Colonic mucosa (tissue), 4 donors: ENCODE results near the gene PRORP. TPM values are rescaled to one million over a fixed set of nuclear protein-coding genes. Genes with fewer than 3 reads are reported as not detected.

ENCODE experiments used
- DNase-seq: peaks from one replicate; pipeline ENCODE4 v3.0.0-alpha.2; 2020
- H3K27ac ChIP-seq: fragments of 200-600 bp; one replicate; pipeline ENCODE4 v1.8.0; 2021
- H3K27me3 ChIP-seq: fragments of 200-600 bp; one replicate; pipeline ENCODE4 v1.8.0; 2021
- H3K36me3 ChIP-seq: fragments of 200-600 bp; one replicate; pipeline ENCODE4 v1.8.0; 2021
- H3K4me1 ChIP-seq: fragments of 200-600 bp; one replicate; pipeline ENCODE4 v1.8.0; 2021; ENCODE audit warnings: mild to moderate bottlenecking
- H3K4me3 ChIP-seq: fragments of 200-600 bp; one replicate; pipeline ENCODE4 v1.8.0; 2021
- H3K9ac ChIP-seq, 2 donors: one replicate each; pipeline ENCODE4 v1.7.0; 2013; ENCODE audit warnings: control low read depth in 2 of 2, low read depth in 2 of 2, low read length in 2 of 2
- H3K9me3 ChIP-seq: fragments of 200-600 bp; one replicate; pipeline ENCODE4 v1.8.0; 2021
- intact Hi-C: fragments of 100-400 bp; cut with DNase I; formaldehyde crosslinking; loops from one replicate; pipeline ENCODE4 v1.14.1; 2022
- total RNA-seq, 2 donors: library from RNA; stranded (reverse); fragmentation: NEBNext Ultra II Directional in 1 of 2; extraction: Animal tissue kit (Norgen Biotek cat#: 25700) in 1 of 2; gene quantifications; one replicate each; pipeline ENCODE4 v1.2.1, GENCODE V29; 2021
- TF ChIP-seq, protein P1 (sequence below): fragments of 200-600 bp; IDR thresholded peaks from one replicate; pipeline ENCODE4 v1.8.0; 2022; ENCODE audit warnings: antibody characterized with exemption, mild to moderate bottlenecking
- donor health status: healthy.
- donor health status: DM: no; HTN: no; CAD: no.
- donor health status: DM: no; HTN: no; CAD: no.

PRORP gene
- total RNA-seq, result 10 to 100 TPM; 23.6 to 36.0 TPM

DNA sequence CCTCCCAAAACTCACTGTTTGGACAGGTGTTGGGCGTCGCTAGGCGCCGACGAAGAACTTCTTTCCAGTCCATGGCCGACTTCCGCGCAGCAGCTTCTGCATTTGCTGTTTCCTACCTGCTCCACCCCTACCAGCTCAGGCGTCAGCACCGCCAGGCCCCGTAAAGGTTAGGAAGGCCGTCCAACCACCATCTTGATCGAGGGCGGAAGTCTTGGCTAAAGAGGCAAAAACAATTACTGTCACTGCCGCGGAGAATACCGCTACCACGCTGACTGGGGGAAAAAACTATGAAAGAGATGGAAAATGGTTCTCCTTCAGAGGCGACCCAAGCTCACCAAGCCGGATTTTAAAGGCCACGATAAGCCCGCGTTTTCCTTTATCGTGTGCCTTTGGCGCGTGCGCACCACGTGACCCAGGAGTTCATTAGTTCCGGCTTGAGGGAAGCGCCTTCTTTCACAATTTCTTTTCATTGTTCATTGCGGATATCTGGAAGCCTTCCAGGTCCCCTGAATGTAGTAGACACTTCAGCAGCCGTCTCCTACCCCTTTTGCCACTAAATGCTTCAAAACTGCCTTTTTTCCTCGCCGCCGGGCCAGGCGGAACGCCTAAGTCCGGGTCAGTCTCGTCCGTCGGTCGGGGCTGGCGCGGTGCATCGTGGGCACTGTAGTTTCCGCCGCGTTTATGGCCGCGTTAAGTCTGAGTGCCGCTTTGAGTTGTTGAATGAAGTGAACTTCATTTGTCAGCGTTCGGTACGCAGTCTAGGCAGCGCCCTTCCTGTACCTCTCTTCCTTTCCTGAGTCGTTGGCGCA, at the start of gene PRORP, which contains the start of gene PPP2R3C:
TSS of gene PRORP (plus strand) at position 666 of the 809 bp plus-strand sequence. CDS start 694 bp downstream, outside the sequence.
TSS of gene PPP2R3C (minus strand) at position 104 of the 809 bp plus-strand sequence. CDS start at position 73, 31 bp downstream.
- TF ChIP-seq, protein P1, sequence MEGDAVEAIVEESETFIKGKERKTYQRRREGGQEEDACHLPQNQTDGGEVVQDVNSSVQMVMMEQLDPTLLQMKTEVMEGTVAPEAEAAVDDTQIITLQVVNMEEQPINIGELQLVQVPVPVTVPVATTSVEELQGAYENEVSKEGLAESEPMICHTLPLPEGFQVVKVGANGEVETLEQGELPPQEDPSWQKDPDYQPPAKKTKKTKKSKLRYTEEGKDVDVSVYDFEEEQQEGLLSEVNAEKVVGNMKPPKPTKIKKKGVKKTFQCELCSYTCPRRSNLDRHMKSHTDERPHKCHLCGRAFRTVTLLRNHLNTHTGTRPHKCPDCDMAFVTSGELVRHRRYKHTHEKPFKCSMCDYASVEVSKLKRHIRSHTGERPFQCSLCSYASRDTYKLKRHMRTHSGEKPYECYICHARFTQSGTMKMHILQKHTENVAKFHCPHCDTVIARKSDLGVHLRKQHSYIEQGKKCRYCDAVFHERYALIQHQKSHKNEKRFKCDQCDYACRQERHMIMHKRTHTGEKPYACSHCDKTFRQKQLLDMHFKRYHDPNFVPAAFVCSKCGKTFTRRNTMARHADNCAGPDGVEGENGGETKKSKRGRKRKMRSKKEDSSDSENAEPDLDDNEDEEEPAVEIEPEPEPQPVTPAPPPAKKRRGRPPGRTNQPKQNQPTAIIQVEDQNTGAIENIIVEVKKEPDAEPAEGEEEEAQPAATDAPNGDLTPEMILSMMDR, result no peak
- Histone ChIP-seq H3K36me3 (no peaks in the 10 kb centered on the region), H3K9ac (peak within 1 kb of the TSS; percentile 89 to 98), H3K4me1 (peaks cover 9% of the 10 kb centered on the region), H3K27me3 (no peaks in the 10 kb centered on the region), H3K4me3 (peak within 1 kb of the TSS; percentile 72), H3K9me3 (no peaks in the 10 kb centered on the region), H3K27ac (peak within 1 kb of the TSS; percentile 94)
- peak; percentile 91 for DNase-seq
- intact Hi-C loops, result loop anchor here (5.0 kb wide), 1 partner anchor 70 kb away; no protein-coding TSS in a partner anchor

DNA sequence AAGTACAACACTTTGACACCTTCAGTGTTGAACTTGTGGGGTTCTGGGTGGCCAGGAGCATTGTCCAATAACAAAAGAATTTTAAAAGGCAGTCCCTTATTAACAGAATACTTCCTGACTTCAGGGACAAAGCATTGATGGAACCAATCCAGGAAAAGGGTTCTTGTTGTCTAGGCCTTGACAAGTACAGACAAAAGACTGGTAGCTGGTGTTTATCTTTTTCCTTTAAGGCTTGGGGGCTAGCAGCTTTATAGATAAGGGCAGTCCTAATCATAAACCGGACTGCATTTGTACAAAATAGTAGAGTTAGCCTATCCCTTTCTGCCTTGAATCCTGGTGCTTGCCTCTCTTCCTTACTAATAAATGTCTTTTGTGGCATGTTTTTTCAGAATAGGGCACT, 48.9 kb upstream of the PRORP start:
- intact Hi-C loops, result no loop called here
- H3K9ac ChIP-seq, result no peak overlapping the region
- no peaks in the 10 kb centered on the region for H3K9me3 ChIP-seq
- H3K4me3 ChIP-seq, result no peak overlapping the region
- no peak overlapping the region for H3K27ac ChIP-seq
- no peaks in the 10 kb centered on the region for H3K4me1 ChIP-seq
- no peaks in the 10 kb centered on the region for H3K27me3 ChIP-seq
- no peaks in the 10 kb centered on the region for H3K36me3 ChIP-seq
- TF ChIP-seq, protein P1, result no peak
- DNase-seq, result no peak

GRCh38 chr14:35078082-35078481, 44.3 kb upstream of the PRORP start:
- H3K9ac ChIP-seq, result peak overlapping the region in 1 of 2 donors; percentile 34
- no peak overlapping the region for H3K27ac ChIP-seq
- H3K4me3 ChIP-seq, result no peak overlapping the region
- H3K9me3 ChIP-seq, result no peaks in the 10 kb centered on the region
- intact Hi-C loops, result no loop called here
- H3K27me3 ChIP-seq, result no peaks in the 10 kb centered on the region
- no peaks in the 10 kb centered on the region for H3K4me1 ChIP-seq
- no peaks in the 10 kb centered on the region for H3K36me3 ChIP-seq
- peak; percentile 33 for DNase-seq
- TF ChIP-seq, protein P1, result no peak

DNA sequence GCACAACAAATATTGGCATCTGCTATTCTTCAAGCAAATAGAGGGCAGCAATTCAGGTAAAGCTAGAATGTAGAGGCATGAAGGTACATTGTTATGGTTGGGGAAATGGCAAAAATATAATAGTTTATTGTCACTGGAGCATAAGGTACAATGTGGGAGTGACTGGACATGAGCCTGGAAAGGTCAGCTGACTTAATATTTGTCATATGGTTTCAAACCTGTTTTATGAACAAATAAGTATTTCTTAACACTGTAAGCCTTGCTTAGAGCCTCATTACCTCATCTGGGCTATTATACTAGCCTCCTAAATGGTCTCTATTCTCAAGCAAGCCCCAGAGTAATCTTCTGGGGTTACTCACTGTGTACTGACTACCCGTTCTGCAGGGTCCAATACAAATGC, 42.6 kb upstream of the PRORP start:
- Histone ChIP-seq H3K27ac (no peak overlapping the region), H3K9ac (no peak overlapping the region), H3K27me3 (no peaks in the 10 kb centered on the region), H3K36me3 (no peaks in the 10 kb centered on the region), H3K4me1 (no peaks in the 10 kb centered on the region), H3K9me3 (no peaks in the 10 kb centered on the region), H3K4me3 (no peak overlapping the region)
- TF ChIP-seq, protein P1, result no peak
- intact Hi-C loops, result no loop called here
- no peak for DNase-seq

DNA sequence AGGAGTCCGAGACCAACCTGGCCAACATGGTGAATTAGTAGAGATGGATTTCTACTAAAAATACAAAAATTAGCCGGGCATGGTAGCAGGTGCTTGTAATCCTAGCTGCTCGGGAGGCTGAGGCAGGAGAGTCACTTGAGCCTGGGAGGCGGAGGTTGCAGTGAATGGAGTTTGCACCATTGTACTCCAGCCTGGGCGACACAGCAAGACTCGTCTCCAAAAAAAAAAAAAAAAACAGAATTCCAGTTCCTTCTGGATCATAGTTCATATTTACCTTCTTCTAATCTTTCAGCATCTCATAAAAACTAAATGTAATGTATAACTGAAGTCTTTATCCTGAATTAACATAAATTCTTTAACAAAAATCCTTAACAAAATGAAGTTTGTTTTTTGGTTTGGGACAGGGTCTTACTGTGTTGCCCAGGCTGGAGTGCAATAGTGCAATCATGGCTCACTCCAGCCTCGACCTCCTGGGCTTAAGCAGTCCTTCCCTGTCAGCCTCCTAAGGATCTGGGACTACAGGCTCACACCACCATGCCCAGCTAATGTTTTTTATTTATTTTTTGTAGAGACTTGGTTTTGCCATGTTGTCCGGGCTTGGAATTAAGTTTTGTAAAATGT, 38.7 kb upstream of the PRORP start:
- H3K36me3 ChIP-seq, result no peaks in the 10 kb centered on the region
- H3K9ac ChIP-seq, result no peak overlapping the region
- intact Hi-C loops, result no loop called here
- peak; percentile 41 for DNase-seq
- no peaks in the 10 kb centered on the region for H3K9me3 ChIP-seq
- H3K27ac ChIP-seq, result peak overlapping the region; percentile 54
- no peaks in the 10 kb centered on the region for H3K4me1 ChIP-seq
- TF ChIP-seq, protein P1, result no peak
- no peaks in the 10 kb centered on the region for H3K27me3 ChIP-seq
- H3K4me3 ChIP-seq, result no peak overlapping the region
